OCI-LY3 (cell line): Measurements from ENCODE around the gene HIP1.

Source experiments
- H2AFZ ChIP-seq: fragments of 200-600, 300-600 bp; shearing (Covaris generic); 2 replicates; pipeline ENCODE4 v1.6.0; 2014; ENCODE audit warnings: antibody characterized with exemption, low read depth, low read length
- H3K27ac ChIP-seq: fragments of 200-600, 300-600 bp; sonication (generic); 2 replicates; pipeline ENCODE4 v1.5.1; 2014; ENCODE audit warnings: mild to moderate bottlenecking, low read length, moderate library complexity, mixed read lengths
- H3K27me3 ChIP-seq: fragments of 200-600, 300-600 bp; sonication (generic); 2 replicates; pipeline ENCODE4 v1.6.1; 2014; ENCODE audit warnings: low read depth, low read length, mixed read lengths
- H3K36me3 ChIP-seq: fragments of 200-600, 300-600 bp; sonication (generic); replicated peaks from 2 replicates; pipeline ENCODE3; 2014; ENCODE audit warnings: low read depth, low read length, mixed read lengths
- H3K4me1 ChIP-seq: fragments of 300-600, 200-600 bp; sonication (generic); 2 replicates; pipeline ENCODE4 v1.6.1; 2014; ENCODE audit warnings: low read length, mixed read lengths
- H3K4me2 ChIP-seq: fragments of 200-600, 300-600 bp; sonication (generic); 2 replicates; pipeline ENCODE4 v1.6.1; 2014; ENCODE audit warnings: low read length, mixed read lengths
- H3K4me3 ChIP-seq: fragments of 300-600, 200-600 bp; sonication (generic); 2 replicates; pipeline ENCODE4 v1.5.1; 2014; ENCODE audit warnings: antibody characterized with exemption, mild to moderate bottlenecking, low read length, moderate library complexity
- H3K79me2 ChIP-seq: fragments of 300-600, 200-600 bp; shearing (Covaris generic); 2 replicates; pipeline ENCODE4 v1.6.1; 2014; ENCODE audit warnings: mild to moderate bottlenecking, low read length, mixed read lengths
- H3K9ac ChIP-seq: fragments of 300-600, 200-600 bp; shearing (Covaris generic); 2 replicates; pipeline ENCODE4 v1.6.0; 2014; ENCODE audit warnings: mild to moderate bottlenecking, low read length, moderate library complexity
- H3K9me3 ChIP-seq: fragments of 200-600, 300-600 bp; shearing (Covaris generic); 2 replicates; pipeline ENCODE4 v1.6.1; 2014; ENCODE audit warnings: low read length, mixed read lengths; ENCODE audit not compliant: insufficient read depth
- H4K20me1 ChIP-seq: fragments of 200-600, 300-600 bp; sonication (generic); 2 replicates; pipeline ENCODE4 v1.6.1; 2016; ENCODE audit warnings: low read length, mixed read lengths; ENCODE audit not compliant: insufficient read depth
- CTCF ChIP-seq: fragments of 200-600, 300-600 bp; sonication (generic); IDR thresholded peaks from 2 replicates; pipeline ENCODE4 v1.5.1; 2014; ENCODE audit warnings: antibody characterized with exemption, low read length, low read depth
- EZH2phosphoT487 ChIP-seq: fragments of 200-600 bp; shearing (Covaris generic); IDR thresholded peaks from 2 replicates; pipeline ENCODE4 v1.6.1; 2018; ENCODE audit warnings: antibody characterized with exemption, mixed run types, low read depth

The HIP1 gene

GRCh38 chr7:75579899-75580298 lies 158.8 kb downstream of the HIP1 start:
- no peaks in the 10 kb centered on the region for H3K36me3 ChIP-seq
- H3K27ac ChIP-seq = no peak overlapping the region
- no peak for TF ChIP-seq EZH2phosphoT487
- TF ChIP-seq CTCF = no peak
- H3K79me2 ChIP-seq = no peaks in the 10 kb centered on the region
- no peak overlapping the region for H3K4me3 ChIP-seq
- H2AFZ ChIP-seq = no peak overlapping the region
- H3K4me2 ChIP-seq = no peak overlapping the region
- no peak overlapping the region for H3K9ac ChIP-seq
- H3K9me3 ChIP-seq = no peaks in the 10 kb centered on the region
- no peaks in the 10 kb centered on the region for H3K4me1 ChIP-seq
- no peaks in the 10 kb centered on the region for H4K20me1 ChIP-seq
- H3K27me3 ChIP-seq = no peaks in the 10 kb centered on the region

GRCh38 chr7:75578081-75578480 lies 160.7 kb downstream of the HIP1 start:
- H4K20me1 ChIP-seq = no peaks in the 10 kb centered on the region
- H3K79me2 ChIP-seq = no peaks in the 10 kb centered on the region
- no peak for TF ChIP-seq EZH2phosphoT487
- TF ChIP-seq CTCF = no peak
- no peaks in the 10 kb centered on the region for H3K27me3 ChIP-seq
- no peaks in the 10 kb centered on the region for H3K9me3 ChIP-seq
- H3K4me2 ChIP-seq = no peak overlapping the region
- no peak overlapping the region for H2AFZ ChIP-seq
- no peak overlapping the region for H3K27ac ChIP-seq
- H3K36me3 ChIP-seq = no peaks in the 10 kb centered on the region
- no peaks in the 10 kb centered on the region for H3K4me1 ChIP-seq
- H3K9ac ChIP-seq = no peak overlapping the region
- H3K4me3 ChIP-seq = no peak overlapping the region

- H3K9ac ChIP-seq = no peak overlapping the region
- H3K27me3 ChIP-seq = no peaks in the 10 kb centered on the region
- H4K20me1 ChIP-seq = no peaks in the 10 kb centered on the region
- TF ChIP-seq EZH2phosphoT487 (no peak), CTCF (no peak)
- H3K9me3 ChIP-seq = no peaks in the 10 kb centered on the region
- H3K4me1 ChIP-seq = no peaks in the 10 kb centered on the region
- H3K27ac ChIP-seq = no peak overlapping the region
- no peak overlapping the region for H3K4me3 ChIP-seq
- no peaks in the 10 kb centered on the region for H3K36me3 ChIP-seq
- H3K79me2 ChIP-seq = no peaks in the 10 kb centered on the region
- H3K4me2 ChIP-seq = no peak overlapping the region
- H2AFZ ChIP-seq = no peak overlapping the region
Measured at GRCh38 chr7:75575488-75576121, 163.1 kb downstream of the HIP1 start.

GRCh38 chr7:75573477-75574019 lies 165.2 kb downstream of the HIP1 start:
- no peak for TF ChIP-seq CTCF
- no peak for TF ChIP-seq EZH2phosphoT487
- H3K4me3 ChIP-seq = no peak overlapping the region

More at GRCh38 chr7:75573477-75574019, 165.2 kb downstream of the HIP1 start:
- Histone ChIP-seq H3K4me1 (no peaks in the 10 kb centered on the region), H3K79me2 (no peaks in the 10 kb centered on the region), H3K4me2 (no peak overlapping the region), H3K9ac (no peak overlapping the region), H4K20me1 (no peaks in the 10 kb centered on the region), H3K9me3 (no peaks in the 10 kb centered on the region), H3K27me3 (no peaks in the 10 kb centered on the region), H2AFZ (no peak overlapping the region), H3K36me3 (no peaks in the 10 kb centered on the region), H3K27ac (no peak overlapping the region)
